GM19025 (cell line): ENCODE results near the gene CLPX.
A peak's percentile ranks its signal among the peaks of the same experiment; 100 is the strongest.
"Not testable (repeated sequence)": the region's sequence is repeated elsewhere in the genome, so short reads cannot be mapped to it uniquely, and the experiment has no call there.

Experiments used
- ATAC-seq: cut with Tn5 transposase; IDR thresholded peaks from one replicate; pipeline ENCODE4 v1.9.1; 2021; ENCODE audit warnings: mild to moderate bottlenecking, low read depth, moderate library complexity; ENCODE audit not compliant: unreplicated experiment

CLPX gene

DNA sequence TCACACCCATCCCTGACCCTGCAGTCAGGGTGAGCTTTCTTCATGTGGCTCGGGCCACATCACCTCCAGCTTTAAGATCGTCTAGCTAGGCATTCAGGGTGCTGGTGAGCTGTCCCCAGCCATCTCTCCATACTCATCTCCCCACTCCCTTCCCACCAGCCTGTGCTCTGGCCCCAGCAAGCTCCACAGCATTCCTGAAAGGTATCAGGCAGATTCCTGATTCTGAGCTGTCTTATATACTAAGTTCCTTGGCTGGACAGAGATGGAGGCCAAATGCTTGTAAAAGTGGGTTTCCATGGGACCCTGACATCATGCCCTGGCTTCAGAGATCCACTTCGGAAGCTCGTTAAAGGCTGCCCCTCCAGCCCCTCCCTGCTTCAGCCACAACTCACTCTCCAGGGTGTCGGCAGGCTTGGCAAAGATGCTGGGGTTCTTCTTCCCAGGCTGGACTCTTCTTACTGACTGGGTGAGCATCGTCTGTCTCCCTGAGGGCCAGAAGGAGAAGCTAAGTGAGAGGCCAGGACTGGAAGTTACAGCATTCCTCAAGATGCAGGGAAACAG is 22.2 kb upstream of the CLPX start:
- no peak for ATAC-seq

- no peak for ATAC-seq
Observed at GRCh38 chr15:65206750-65207149, 21.6 kb upstream of the CLPX start.

DNA sequence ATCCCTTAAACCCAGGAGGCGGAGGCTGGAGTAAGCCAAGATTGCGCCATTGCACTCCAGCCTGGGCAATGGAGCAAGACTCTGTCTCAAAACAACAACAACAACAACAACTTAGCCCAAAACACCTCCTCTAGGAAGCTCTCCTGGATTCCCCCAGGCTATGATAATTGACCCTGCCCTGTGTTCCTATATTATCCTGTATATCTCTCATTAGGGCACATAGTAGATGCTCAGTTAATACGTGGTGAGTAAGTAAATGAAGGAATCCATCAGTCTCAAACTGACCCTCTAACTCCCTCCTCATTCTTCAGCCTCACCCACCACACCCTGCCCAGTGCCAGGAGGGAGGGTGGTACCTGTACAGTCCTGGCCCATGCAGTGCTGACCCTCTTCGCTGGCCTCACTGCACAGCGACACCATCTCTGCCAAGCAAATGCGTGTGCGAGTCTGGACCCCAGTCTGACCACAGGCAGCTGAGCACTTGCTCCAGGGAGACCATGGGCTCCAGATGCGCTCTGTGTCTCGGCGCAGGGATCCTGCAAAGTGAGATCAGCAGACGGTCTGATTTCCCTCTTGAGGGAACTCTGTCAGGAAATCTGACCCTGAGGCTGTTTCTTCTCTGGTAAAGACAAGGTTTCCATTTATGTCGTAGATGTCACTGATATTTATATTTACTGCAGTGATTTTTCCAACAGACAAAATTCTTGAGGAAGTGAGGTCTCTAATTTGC is 20.0 kb upstream of the CLPX start:
- no peak for ATAC-seq

DNA sequence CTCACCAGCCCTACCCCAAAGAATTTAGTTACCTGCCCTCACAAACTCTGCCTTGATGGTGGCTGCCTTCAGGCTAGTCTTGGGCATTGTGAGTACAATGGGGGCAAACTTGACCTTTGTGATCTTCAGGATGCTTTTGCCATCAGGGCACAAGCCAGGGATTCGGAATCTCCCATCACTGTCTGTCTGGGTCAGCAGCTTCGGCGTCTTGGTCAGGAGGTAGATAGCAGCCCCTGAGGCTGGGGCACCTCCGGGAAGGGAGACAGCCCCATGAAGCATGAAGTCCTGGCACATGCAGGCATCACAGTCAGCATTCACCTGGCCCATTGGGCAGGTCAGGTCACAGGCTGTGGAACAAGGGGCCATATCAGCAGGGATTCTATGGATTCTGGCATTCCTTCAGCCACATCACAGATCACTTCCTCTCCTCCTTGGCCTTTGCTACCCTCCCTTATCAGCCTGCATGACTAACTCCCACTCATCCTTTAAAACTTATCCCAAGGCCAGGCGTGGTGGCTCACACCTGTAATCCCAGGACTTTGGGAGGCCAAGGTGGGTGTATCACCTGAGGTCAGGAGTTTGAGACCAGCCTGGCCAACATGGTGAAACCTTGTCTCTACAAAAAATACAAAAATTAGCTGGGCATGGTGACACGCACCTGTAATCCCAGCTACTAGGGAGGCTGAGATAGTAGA is 19.2 kb upstream of the CLPX start:
- ATAC-seq, result no peak

GRCh38 chr15:65201918-65202317 is 16.8 kb upstream of the CLPX start:
- no peak for ATAC-seq

- no peak for ATAC-seq
Observed at GRCh38 chr15:65198571-65198970, 13.4 kb upstream of the CLPX start.

- ATAC-seq, result no peak
Observed at GRCh38 chr15:65197337-65197645, 12.1 kb upstream of the CLPX start.

- ATAC-seq, result no peak
Observed at GRCh38 chr15:65196637-65197336, 11.6 kb upstream of the CLPX start.

DNA sequence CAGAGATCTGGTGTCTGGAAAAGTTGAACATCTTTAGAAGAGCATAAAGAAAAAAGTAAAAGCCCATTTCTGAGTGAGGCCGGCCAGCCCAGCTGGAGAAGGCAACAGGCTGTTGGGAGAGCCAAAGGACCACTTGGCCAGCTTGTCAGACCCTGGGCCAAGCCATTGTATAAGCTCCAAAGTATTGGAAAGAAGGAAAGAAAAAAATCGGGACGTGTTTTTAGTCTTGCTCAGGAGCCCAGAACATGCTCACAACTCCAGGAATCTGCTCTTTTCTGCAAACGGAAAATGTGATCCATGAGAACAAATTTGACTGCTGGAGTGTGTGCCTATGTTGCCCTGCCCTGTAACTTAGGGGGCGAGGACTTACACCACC is 10.4 kb upstream of the CLPX start:
- no peak for ATAC-seq

- ATAC-seq, result no peak
Observed at GRCh38 chr15:65194826-65195547, 9.8 kb upstream of the CLPX start.

GRCh38 chr15:65192016-65192415 is 6.9 kb upstream of the CLPX start:
- no peak for ATAC-seq

DNA sequence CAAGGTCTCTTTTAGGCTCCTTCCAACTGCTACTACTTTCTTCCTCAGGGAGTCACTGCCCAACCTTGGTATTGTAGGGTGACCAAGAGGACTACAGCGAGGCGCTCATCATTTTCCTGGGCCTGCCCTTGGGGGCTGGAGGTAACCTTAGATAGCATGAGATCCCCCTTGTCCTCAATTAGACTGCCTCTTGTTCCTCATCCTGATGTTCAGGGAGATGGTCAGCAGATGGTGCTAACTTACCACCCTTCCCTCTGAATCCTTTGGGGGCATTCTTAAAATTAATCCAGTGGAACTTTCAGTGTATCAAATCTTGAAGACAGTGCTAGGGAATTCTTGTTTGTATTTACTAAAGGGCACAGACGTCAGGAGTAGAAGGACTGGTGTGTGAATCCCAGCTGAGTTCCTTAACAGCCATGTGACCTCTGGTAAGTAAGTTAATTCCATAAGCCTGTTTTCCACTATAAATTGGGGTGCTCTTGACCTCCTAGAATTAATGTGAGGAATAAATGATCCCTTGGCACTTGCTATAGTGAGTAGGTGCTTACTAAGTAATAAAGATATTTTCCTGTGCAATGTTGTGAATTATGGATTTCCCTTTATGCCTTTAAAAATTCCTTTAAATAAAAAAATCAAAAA is 4.1 kb upstream of the CLPX start:
- no peak for ATAC-seq

DNA sequence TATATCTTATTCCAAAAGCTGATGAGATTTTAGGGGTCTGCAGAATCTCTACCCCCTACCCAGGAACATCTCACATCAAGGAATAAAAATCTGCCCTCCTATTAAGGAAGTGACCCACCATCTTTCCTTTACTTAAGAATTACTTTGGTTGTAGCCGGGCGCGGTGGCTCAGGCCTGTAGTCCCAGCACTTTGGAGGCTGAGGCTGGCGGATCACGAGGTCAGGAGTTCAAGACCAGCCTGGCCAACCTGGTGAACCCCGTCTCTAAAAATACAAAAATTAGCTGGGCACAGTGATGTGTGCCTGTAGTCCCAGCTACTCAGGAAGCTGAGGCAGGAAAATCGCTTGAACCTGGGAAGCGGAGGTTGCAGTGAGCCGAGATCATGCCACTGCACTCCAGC is 3.3 kb upstream of the CLPX start:
- not testable (repeated sequence) for ATAC-seq

DNA sequence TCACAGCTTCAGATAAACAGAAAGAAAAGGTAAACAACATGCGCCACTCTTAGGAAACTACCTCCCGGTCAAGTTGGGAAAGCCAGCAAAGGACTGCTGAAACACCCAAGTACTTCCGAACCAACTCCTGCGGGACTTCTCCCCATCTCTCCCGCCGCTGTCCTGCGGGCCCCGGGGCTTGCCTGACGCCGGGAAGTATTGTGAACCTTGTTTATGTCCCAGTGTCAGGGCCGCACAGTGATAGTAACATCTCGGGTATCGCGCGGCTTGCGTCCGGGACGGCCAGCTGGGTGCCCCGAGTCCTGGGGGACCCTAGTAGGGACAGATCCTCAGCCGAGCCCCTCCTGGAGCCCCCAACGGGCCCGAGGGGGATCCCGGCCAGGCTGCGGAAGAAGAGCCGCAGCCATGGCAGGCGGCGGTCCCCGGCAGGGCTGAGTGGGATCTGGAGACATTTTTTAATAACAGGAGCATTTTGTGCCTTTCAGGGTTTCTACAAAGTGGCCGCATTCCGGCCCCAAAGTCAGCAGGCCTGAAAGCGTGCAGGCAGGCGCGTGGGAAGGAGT is 756 bp downstream of the CLPX start:
- peak; percentile 30 for ATAC-seq

DNA sequence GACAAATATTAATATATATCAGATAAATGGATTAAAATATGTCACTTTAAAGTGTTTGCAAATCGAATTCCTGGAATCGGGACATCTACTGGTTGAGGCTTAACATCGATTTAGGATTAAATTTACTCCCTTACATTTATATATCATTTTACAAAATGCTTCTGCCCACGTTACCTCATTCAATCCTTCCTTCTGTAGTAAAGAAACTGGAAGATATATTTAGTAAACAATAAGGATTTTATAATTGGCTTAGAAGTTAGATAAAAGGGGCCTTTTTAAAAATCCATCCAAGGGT is 1.3 kb downstream of the CLPX start:
- ATAC-seq, result no peak

GRCh38 chr15:65182538-65182937 is 2.6 kb downstream of the CLPX start:
- ATAC-seq, result no peak

GRCh38 chr15:65181582-65182353 is 3.4 kb downstream of the CLPX start:
- ATAC-seq, result not testable (repeated sequence)

DNA sequence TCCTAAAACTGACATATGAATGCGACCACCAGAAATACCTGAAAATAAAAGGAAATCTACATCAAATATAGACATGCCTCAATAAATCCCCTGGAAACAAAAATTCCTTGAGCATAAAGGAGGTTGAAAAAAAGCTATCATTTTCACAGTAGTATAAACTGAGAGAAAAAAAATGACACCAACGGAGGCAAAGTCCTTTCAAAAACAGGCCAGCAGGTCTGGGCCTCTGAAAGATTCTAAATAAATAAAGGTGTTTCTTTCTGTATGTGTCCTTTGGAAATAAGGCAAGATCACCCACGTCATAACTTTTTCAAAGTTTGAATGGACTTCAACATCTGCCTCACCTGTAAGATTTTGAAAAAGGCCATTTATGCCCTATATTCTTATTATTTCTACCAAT is 5.0 kb downstream of the CLPX start:
- no peak for ATAC-seq

GRCh38 chr15:65177901-65178300 is 7.2 kb downstream of the CLPX start:
- ATAC-seq, result no peak

DNA sequence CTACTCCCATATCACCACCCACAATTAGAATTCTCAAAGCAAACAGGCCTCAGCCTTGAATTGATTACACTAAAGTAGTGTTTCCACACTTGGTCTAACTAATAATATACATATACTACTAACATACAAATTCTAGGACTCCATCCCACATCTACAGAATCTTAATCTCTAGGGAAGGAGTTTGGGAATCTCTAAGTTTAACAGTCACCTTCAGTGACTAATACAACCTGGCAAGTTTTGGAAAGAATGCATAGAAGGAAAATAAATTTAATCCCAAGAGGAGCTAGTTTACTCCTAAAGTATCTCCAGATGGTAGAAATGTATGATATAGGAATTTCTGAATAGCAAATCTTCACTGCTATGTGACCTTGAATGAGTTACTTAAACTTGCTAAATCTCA is 9.1 kb downstream of the CLPX start:
- no peak for ATAC-seq
